Measurements from ENCODE around the gene LRRC27.
"Not testable (repeated sequence)": the region's sequence is repeated elsewhere in the genome, so short reads cannot be mapped to it uniquely, and the experiment has no call there.

DNA sequence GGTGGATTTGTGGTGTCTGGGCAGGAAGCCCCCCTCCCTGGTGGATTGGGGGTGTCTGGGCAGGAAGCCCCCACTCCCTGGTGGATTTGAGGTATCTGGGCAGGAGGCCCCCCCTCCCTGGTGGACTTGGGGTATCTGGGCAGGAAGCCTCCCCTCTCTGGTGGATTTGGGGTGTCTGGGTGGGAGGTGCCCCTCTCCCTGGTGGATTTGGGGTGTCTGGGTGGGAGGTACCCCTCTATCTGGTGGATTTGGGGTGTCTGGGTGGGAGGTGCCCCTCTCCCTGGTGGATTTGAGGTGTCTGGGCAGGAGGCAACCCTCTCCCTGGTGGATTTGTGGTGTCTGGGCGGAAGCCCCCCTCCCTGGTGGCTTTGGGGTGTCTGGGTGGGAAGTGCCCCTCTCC lies 54.9 kb downstream of the LRRC27 start:
- TF ChIP-seq, protein P1, sequence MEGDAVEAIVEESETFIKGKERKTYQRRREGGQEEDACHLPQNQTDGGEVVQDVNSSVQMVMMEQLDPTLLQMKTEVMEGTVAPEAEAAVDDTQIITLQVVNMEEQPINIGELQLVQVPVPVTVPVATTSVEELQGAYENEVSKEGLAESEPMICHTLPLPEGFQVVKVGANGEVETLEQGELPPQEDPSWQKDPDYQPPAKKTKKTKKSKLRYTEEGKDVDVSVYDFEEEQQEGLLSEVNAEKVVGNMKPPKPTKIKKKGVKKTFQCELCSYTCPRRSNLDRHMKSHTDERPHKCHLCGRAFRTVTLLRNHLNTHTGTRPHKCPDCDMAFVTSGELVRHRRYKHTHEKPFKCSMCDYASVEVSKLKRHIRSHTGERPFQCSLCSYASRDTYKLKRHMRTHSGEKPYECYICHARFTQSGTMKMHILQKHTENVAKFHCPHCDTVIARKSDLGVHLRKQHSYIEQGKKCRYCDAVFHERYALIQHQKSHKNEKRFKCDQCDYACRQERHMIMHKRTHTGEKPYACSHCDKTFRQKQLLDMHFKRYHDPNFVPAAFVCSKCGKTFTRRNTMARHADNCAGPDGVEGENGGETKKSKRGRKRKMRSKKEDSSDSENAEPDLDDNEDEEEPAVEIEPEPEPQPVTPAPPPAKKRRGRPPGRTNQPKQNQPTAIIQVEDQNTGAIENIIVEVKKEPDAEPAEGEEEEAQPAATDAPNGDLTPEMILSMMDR (IDR thresholded peaks at IDR 0.05): not testable (repeated sequence)
- TF ChIP-seq POLR2A, EP300, POLR2AphosphoS5 (IDR thresholded peaks at IDR 0.05): not testable (repeated sequence)
